Measurements from ENCODE around the gene BOLA1. TPM values are rescaled to one million over a fixed set of nuclear protein-coding genes. Genes with fewer than 3 reads are reported as not detected.
A peak's percentile ranks its signal among the peaks of the same experiment; 100 is the strongest.

The BOLA1 gene
- total and polyA plus RNA-seq, 2 of the 13 experiments (the other 11 are each of a cell fraction or from before 2014, with no cell fraction given) = 3.2 to 4.2 TPM

GRCh38 chr1:149886396-149887195 is 12.8 kb upstream of the BOLA1 start (continued):
- TF ChIP-seq, protein P1, sequence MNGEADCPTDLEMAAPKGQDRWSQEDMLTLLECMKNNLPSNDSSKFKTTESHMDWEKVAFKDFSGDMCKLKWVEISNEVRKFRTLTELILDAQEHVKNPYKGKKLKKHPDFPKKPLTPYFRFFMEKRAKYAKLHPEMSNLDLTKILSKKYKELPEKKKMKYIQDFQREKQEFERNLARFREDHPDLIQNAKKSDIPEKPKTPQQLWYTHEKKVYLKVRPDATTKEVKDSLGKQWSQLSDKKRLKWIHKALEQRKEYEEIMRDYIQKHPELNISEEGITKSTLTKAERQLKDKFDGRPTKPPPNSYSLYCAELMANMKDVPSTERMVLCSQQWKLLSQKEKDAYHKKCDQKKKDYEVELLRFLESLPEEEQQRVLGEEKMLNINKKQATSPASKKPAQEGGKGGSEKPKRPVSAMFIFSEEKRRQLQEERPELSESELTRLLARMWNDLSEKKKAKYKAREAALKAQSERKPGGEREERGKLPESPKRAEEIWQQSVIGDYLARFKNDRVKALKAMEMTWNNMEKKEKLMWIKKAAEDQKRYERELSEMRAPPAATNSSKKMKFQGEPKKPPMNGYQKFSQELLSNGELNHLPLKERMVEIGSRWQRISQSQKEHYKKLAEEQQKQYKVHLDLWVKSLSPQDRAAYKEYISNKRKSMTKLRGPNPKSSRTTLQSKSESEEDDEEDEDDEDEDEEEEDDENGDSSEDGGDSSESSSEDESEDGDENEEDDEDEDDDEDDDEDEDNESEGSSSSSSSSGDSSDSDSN (CRISPR knock-in tag; IDR thresholded peaks at IDR 0.05) = peak; percentile 56; the same call in 1 of the 2 replicates
- TF ChIP-seq SP5 (CRISPR knock-in tag; IDR thresholded peaks at IDR 0.05; ENCODE audit: borderline replicate concordance, low read depth) = 0 out of 2 replicates have a peak, but pooled peaks have one; percentile 31
- TF ChIP-seq ZFP37 (CRISPR knock-in tag; IDR thresholded peaks at IDR 0.05; ENCODE audit: borderline replicate concordance) = peak; percentile 87; the same call in 1 of the 2 replicates
- 0 out of 2 replicates have a peak, but pooled peaks have one; percentile 10 for TF ChIP-seq TBX2 (CRISPR knock-in tag; IDR thresholded peaks at IDR 0.05; ENCODE audit: borderline replicate concordance)
- TF ChIP-seq XRCC5 (optimal IDR thresholded peaks at IDR 0.05; ENCODE audit: low read length) = no peak
- TF ChIP-seq SUZ12 (IDR thresholded peaks at IDR 0.05; ENCODE audit: low read depth, low read length) = no peak
- no peak; the same call in none of the 2 replicates for TF ChIP-seq ZNF761 (CRISPR knock-in tag; conservative IDR thresholded peaks at IDR 0.05)
- TF ChIP-seq SOX13 (IDR thresholded peaks at IDR 0.05) = no peak; the same call in 1 of the 2 replicates
- peak in 1 of 2 experiments; percentile 13; a peak in 1 of 4 replicates for TF ChIP-seq SOX13 (CRISPR knock-in tag; conservative IDR thresholded peaks at IDR 0.05 in 1 of 2, IDR thresholded peaks at IDR 0.05 in 1 of 2)
- TF ChIP-seq POLR2G (IDR thresholded peaks at IDR 0.05; ENCODE audit: low read depth, low read length) = peak; percentile 92
- TF ChIP-seq YEATS2 (CRISPR knock-in tag; IDR thresholded peaks at IDR 0.05; ENCODE audit: borderline replicate concordance) = 0 out of 2 replicates have a peak, but pooled peaks have one; percentile 63
- TF ChIP-seq RELA (CRISPR knock-in tag; IDR thresholded peaks at IDR 0.05) = 0 out of 2 replicates have a peak, but pooled peaks have one; percentile 26
- peak; percentile 84; the same call in 1 of the 2 replicates for TF ChIP-seq ZNF773 (CRISPR knock-in tag; IDR thresholded peaks at IDR 0.05; ENCODE audit: borderline replicate concordance)
- TF ChIP-seq, protein P2, sequence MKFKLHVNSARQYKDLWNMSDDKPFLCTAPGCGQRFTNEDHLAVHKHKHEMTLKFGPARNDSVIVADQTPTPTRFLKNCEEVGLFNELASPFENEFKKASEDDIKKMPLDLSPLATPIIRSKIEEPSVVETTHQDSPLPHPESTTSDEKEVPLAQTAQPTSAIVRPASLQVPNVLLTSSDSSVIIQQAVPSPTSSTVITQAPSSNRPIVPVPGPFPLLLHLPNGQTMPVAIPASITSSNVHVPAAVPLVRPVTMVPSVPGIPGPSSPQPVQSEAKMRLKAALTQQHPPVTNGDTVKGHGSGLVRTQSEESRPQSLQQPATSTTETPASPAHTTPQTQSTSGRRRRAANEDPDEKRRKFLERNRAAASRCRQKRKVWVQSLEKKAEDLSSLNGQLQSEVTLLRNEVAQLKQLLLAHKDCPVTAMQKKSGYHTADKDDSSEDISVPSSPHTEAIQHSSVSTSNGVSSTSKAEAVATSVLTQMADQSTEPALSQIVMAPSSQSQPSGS (CRISPR knock-in tag; IDR thresholded peaks at IDR 0.05) = peak; percentile 66; the same call in 1 of the 2 replicates
- 0 out of 2 replicates have a peak, but pooled peaks have one; percentile 8 for TF ChIP-seq ZNF7 (CRISPR knock-in tag; IDR thresholded peaks at IDR 0.05)
- TF ChIP-seq, protein P3, sequence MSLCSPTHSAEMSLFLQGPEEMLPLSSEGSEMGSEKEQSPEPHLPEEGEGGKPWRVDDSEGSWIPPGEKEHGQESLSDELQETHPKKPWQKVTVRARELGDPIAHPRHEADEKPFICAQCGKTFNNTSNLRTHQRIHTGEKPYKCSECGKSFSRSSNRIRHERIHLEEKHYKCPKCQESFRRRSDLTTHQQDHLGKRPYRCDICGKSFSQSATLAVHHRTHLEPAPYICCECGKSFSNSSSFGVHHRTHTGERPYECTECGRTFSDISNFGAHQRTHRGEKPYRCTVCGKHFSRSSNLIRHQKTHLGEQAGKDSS (CRISPR knock-in tag; IDR thresholded peaks at IDR 0.05; ENCODE audit: borderline replicate concordance, low read depth) = peak; percentile 29; the same call in 1 of the 2 replicates
- TF ChIP-seq ZNF431 (CRISPR knock-in tag; IDR thresholded peaks at IDR 0.05; ENCODE audit: borderline replicate concordance, low read depth) = 0 out of 2 replicates have a peak, but pooled peaks have one; percentile 37
- TF ChIP-seq TBL1XR1 (IDR thresholded peaks at IDR 0.05; ENCODE audit: borderline replicate concordance, low read length, partially characterized antibody) = peak; percentile 48
- no peak for TF ChIP-seq RFX1 (IDR thresholded peaks at IDR 0.05)
- no peak for TF ChIP-seq THAP9 (CRISPR knock-in tag; IDR thresholded peaks at IDR 0.05; ENCODE audit: borderline replicate concordance)

Measured in HepG2 (cell line).